SU-DHL-6 (cell line): ENCODE data around the gene SLC16A11.

Source experiments
- H2AFZ ChIP-seq: fragments of 200-600 bp; sonication (generic); 2 replicates; pipeline ENCODE4 v1.6.1; 2014; ENCODE audit warnings: low read depth, mild to moderate bottlenecking, moderate library complexity, mixed read lengths, antibody characterized with exemption, low read length; ENCODE audit not compliant: severe bottlenecking
- H3F3A ChIP-seq: fragments of 200-600 bp; shearing (Covaris generic); 2 replicates; pipeline ENCODE4 v1.6.0; 2016; ENCODE audit warnings: antibody characterized with exemption, mild to moderate bottlenecking; ENCODE audit not compliant: insufficient read depth
- H3K27ac ChIP-seq: fragments of 200-600 bp; sonication (generic); 2 replicates; pipeline ENCODE4 v1.5.1; 2016; ENCODE audit warnings: low read depth, mild to moderate bottlenecking, low read length, moderate library complexity, mixed read lengths
- H3K27me3 ChIP-seq: fragments of 200-600 bp; sonication (generic), shearing (Covaris generic); 2 replicates; pipeline ENCODE4 v1.6.0; 2014; ENCODE audit warnings: mild to moderate bottlenecking, low read length
- H3K36me3 ChIP-seq: fragments of 200-600 bp; sonication (generic); 2 replicates; pipeline ENCODE4 v1.6.1; 2014; ENCODE audit warnings: mild to moderate bottlenecking, low read length, mixed read lengths
- H3K4me2 ChIP-seq: fragments of 300-600, 200-600 bp; shearing (Covaris generic), sonication (generic); 2 replicates; pipeline ENCODE4 v1.6.0; 2014; ENCODE audit warnings: low read length, low read depth, mild to moderate bottlenecking; ENCODE audit not compliant: poor library complexity, severe bottlenecking
- H3K4me3 ChIP-seq: fragments of 200-600 bp; sonication (generic); 2 replicates; pipeline ENCODE4 v1.5.1; 2014; ENCODE audit warnings: antibody characterized with exemption, low read length, mild to moderate bottlenecking, mixed read lengths; ENCODE audit not compliant: insufficient read depth, poor library complexity, severe bottlenecking
- H3K79me2 ChIP-seq: fragments of 200-600 bp; sonication (generic); 2 replicates; pipeline ENCODE4 v1.6.1; 2014; ENCODE audit warnings: mild to moderate bottlenecking, low read length, moderate library complexity; ENCODE audit not compliant: insufficient read depth
- H3K9ac ChIP-seq: fragments of 200-600 bp; sonication (generic); 2 replicates; pipeline ENCODE4 v1.7.0; 2014; ENCODE audit warnings: mild to moderate bottlenecking, low read length
- H3K9me2 ChIP-seq: fragments of 200-600 bp; sonication (generic); replicated peaks from 2 replicates; pipeline ENCODE4 v1.6.1; 2014; ENCODE audit warnings: low read length; ENCODE audit not compliant: insufficient read depth
- H3K9me3 ChIP-seq: fragments of 200-600 bp; sonication (generic); 2 replicates; pipeline ENCODE4 v1.6.1; 2014; ENCODE audit warnings: low read length, mixed read lengths; ENCODE audit not compliant: insufficient read depth
- H4K20me1 ChIP-seq: fragments of 200-600 bp; sonication (generic); 2 replicates; pipeline ENCODE4 v1.6.1; 2014; ENCODE audit warnings: low read depth, mild to moderate bottlenecking, antibody characterized with exemption, low read length, moderate library complexity, mixed read lengths
- CTCF ChIP-seq: fragments of 200-600 bp; sonication (generic); IDR thresholded peaks from one replicate; pipeline ENCODE4 v1.5.1; 2017; ENCODE audit warnings: antibody characterized with exemption, mild to moderate bottlenecking, low read length, moderate library complexity; ENCODE audit not compliant: insufficient read depth, poor library complexity, severe bottlenecking
- EZH2phosphoT487 ChIP-seq: fragments of 200-600 bp; sonication (generic), shearing (Covaris generic); conservative IDR thresholded peaks from 2 replicates; pipeline ENCODE4 v1.6.1; 2018; ENCODE audit warnings: mild to moderate bottlenecking, antibody characterized with exemption, low read length, moderate library complexity, mixed read lengths

The SLC16A11 gene

GRCh38 chr17:7068268-7068667, 24.4 kb upstream of the SLC16A11 start:
- H3K27me3 ChIP-seq, result no peaks in the 10 kb centered on the region
- H3K79me2 ChIP-seq, result no peaks in the 10 kb centered on the region
- no peaks in the 10 kb centered on the region for H3K9me3 ChIP-seq
- no peaks in the 10 kb centered on the region for H3F3A ChIP-seq
- no peaks in the 10 kb centered on the region for H3K9me2 ChIP-seq
- no peaks in the 10 kb centered on the region for H4K20me1 ChIP-seq
- H3K4me2 ChIP-seq, result no peak overlapping the region
- no peak overlapping the region for H3K27ac ChIP-seq
- H3K4me3 ChIP-seq, result no peak overlapping the region
- H3K36me3 ChIP-seq, result no peaks in the 10 kb centered on the region
- TF ChIP-seq CTCF (no peak), EZH2phosphoT487 (no peak)
- H2AFZ ChIP-seq, result no peak overlapping the region
- H3K9ac ChIP-seq, result no peak overlapping the region

- TF ChIP-seq CTCF (no peak), EZH2phosphoT487 (no peak)
- H3K9me2 ChIP-seq, result no peaks in the 10 kb centered on the region
- no peak overlapping the region for H3K9ac ChIP-seq
- H2AFZ ChIP-seq, result no peak overlapping the region
- H3K4me2 ChIP-seq, result no peak overlapping the region
- H3K4me3 ChIP-seq, result no peak overlapping the region
- H3K27ac ChIP-seq, result no peak overlapping the region
- no peaks in the 10 kb centered on the region for H3K36me3 ChIP-seq
- no peaks in the 10 kb centered on the region for H4K20me1 ChIP-seq
- no peaks in the 10 kb centered on the region for H3F3A ChIP-seq
- H3K79me2 ChIP-seq, result no peaks in the 10 kb centered on the region
- no peaks in the 10 kb centered on the region for H3K27me3 ChIP-seq
- no peaks in the 10 kb centered on the region for H3K9me3 ChIP-seq
These were observed 23.3 kb upstream of the SLC16A11 start for GRCh38 chr17:7067198-7067597.

- Histone ChIP-seq H3K27me3 (no peaks in the 10 kb centered on the region), H3K4me3 (no peak overlapping the region), H3K4me2 (no peak overlapping the region), H3K79me2 (no peaks in the 10 kb centered on the region), H3K9me3 (no peaks in the 10 kb centered on the region), H4K20me1 (no peaks in the 10 kb centered on the region), H2AFZ (no peak overlapping the region), H3K9ac (no peak overlapping the region), H3K9me2 (no peaks in the 10 kb centered on the region), H3K36me3 (no peaks in the 10 kb centered on the region), H3K27ac (no peak overlapping the region), H3F3A (no peaks in the 10 kb centered on the region)
- TF ChIP-seq CTCF (no peak), EZH2phosphoT487 (no peak)
These were observed 20.4 kb upstream of the SLC16A11 start for GRCh38 chr17:7064261-7064660.

GRCh38 chr17:7063518-7064094, 19.7 kb upstream of the SLC16A11 start:
- TF ChIP-seq EZH2phosphoT487 (no peak), CTCF (no peak)
- Histone ChIP-seq H3K9me2 (no peaks in the 10 kb centered on the region), H3K9me3 (no peaks in the 10 kb centered on the region), H3K9ac (no peak overlapping the region), H3K36me3 (no peaks in the 10 kb centered on the region), H2AFZ (no peak overlapping the region), H3K27ac (no peak overlapping the region), H3K4me3 (no peak overlapping the region), H4K20me1 (no peaks in the 10 kb centered on the region), H3F3A (no peaks in the 10 kb centered on the region), H3K4me2 (no peak overlapping the region), H3K27me3 (no peaks in the 10 kb centered on the region), H3K79me2 (no peaks in the 10 kb centered on the region)
